ENCODE measurements around the gene GPR108.
A peak's percentile ranks its signal among the peaks of the same experiment; 100 is the strongest.

The GPR108 gene

DNA sequence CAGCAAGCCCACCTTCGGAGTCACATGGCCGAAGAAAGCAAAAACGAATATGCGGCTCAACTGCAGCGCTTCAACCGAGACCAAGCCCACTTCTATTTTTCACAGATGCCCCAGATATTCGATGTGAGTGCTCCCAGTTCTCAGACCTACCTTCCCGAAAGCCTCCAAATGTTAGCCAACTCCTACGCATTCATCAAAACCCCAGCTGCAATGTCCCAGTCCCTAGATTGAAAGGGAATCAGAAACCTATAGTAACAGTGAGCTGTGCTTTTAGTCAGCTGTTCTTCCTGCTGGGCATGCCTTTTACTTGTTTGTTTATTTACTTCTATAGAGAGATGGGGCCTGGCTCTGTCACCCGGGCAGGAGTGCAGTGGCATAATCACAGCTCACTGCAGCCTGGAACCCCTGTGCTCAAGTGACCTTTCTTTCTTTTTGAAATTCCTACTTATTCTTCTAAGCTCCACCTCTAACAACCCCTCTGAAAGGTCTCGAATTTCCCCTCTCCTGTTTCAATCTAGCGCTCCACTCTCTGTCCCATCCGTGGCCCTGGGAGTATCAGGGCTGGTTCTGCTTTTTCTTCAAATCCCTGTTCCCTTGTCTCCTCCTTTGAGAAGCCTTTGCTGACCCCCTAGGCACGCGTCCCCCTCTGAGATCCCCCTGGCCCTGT lies 6.5 kb upstream of the GPR108 start (continued):
- TF ChIP-seq, protein P1, sequence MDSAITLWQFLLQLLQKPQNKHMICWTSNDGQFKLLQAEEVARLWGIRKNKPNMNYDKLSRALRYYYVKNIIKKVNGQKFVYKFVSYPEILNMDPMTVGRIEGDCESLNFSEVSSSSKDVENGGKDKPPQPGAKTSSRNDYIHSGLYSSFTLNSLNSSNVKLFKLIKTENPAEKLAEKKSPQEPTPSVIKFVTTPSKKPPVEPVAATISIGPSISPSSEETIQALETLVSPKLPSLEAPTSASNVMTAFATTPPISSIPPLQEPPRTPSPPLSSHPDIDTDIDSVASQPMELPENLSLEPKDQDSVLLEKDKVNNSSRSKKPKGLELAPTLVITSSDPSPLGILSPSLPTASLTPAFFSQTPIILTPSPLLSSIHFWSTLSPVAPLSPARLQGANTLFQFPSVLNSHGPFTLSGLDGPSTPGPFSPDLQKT (IDR thresholded peaks at IDR 0.05; ENCODE audit: borderline replicate concordance, low read depth, low read length), result no peak
- TF ChIP-seq SALL2 (tag by site-specific recombination; IDR thresholded peaks at IDR 0.05; ENCODE audit: borderline replicate concordance) (no peak), ZNF791 (tag by site-specific recombination; IDR thresholded peaks at IDR 0.05) (no peak), ZNF311 (tag by site-specific recombination; IDR thresholded peaks at IDR 0.05; ENCODE audit: borderline replicate concordance) (no peak), GLIS1 (tag by site-specific recombination; IDR thresholded peaks at IDR 0.05) (peak; percentile 64), ZNF585B (tag by site-specific recombination; IDR thresholded peaks at IDR 0.05) (no peak), ZNF658 (tag by site-specific recombination; IDR thresholded peaks at IDR 0.05) (no peak), ZNF175 (tag by site-specific recombination; IDR thresholded peaks at IDR 0.05) (no peak), ZBTB7A (tag by site-specific recombination; IDR thresholded peaks at IDR 0.05; ENCODE audit: low read depth) (no peak), ZNF394 (tag by site-specific recombination; IDR thresholded peaks at IDR 0.05; ENCODE audit: borderline replicate concordance) (no peak), ZNF184 (tag by site-specific recombination; IDR thresholded peaks at IDR 0.05) (0 out of 2 replicates have a peak, but pooled peaks have one; percentile 44), SCRT1 (tag by site-specific recombination; IDR thresholded peaks at IDR 0.05; ENCODE audit: borderline replicate concordance) (no peak), ZNF391 (tag by site-specific recombination; IDR thresholded peaks at IDR 0.05; ENCODE audit: borderline replicate concordance, low read depth) (0 out of 2 replicates have a peak, but pooled peaks have one; percentile 20), OVOL3 (tag by site-specific recombination; IDR thresholded peaks at IDR 0.05) (no peak), ZNF76 (tag by site-specific recombination; IDR thresholded peaks at IDR 0.05; ENCODE audit: borderline replicate concordance, low read depth) (no peak), SP7 (tag by site-specific recombination; IDR thresholded peaks at IDR 0.05) (peak; percentile 75), EGR2 (tag by site-specific recombination; IDR thresholded peaks at IDR 0.05; ENCODE audit: low read depth) (0 out of 2 replicates have a peak, but pooled peaks have one; percentile 1), YY1 (tag by site-specific recombination; IDR thresholded peaks at IDR 0.05) (no peak), ZNF223 (tag by site-specific recombination; IDR thresholded peaks at IDR 0.05) (no peak), ZNF624 (tag by site-specific recombination; IDR thresholded peaks at IDR 0.05) (no peak), ZNF140 (tag by site-specific recombination; IDR thresholded peaks at IDR 0.05) (no peak), ZNF623 (tag by site-specific recombination; IDR thresholded peaks at IDR 0.05) (no peak), ZNF560 (tag by site-specific recombination; IDR thresholded peaks at IDR 0.05; ENCODE audit: borderline replicate concordance) (no peak), ZNF571 (tag by site-specific recombination; IDR thresholded peaks at IDR 0.05) (no peak), SETDB1 (IDR thresholded peaks at IDR 0.05; ENCODE audit: insufficient read length, low read length) (no peak), ZNF514 (tag by site-specific recombination; IDR thresholded peaks at IDR 0.05) (no peak)
- TF ChIP-seq, protein P2, sequence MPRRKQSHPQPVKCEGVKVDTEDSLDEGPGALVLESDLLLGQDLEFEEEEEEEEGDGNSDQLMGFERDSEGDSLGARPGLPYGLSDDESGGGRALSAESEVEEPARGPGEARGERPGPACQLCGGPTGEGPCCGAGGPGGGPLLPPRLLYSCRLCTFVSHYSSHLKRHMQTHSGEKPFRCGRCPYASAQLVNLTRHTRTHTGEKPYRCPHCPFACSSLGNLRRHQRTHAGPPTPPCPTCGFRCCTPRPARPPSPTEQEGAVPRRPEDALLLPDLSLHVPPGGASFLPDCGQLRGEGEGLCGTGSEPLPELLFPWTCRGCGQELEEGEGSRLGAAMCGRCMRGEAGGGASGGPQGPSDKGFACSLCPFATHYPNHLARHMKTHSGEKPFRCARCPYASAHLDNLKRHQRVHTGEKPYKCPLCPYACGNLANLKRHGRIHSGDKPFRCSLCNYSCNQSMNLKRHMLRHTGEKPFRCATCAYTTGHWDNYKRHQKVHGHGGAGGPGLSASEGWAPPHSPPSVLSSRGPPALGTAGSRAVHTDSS (tag by site-specific recombination; IDR thresholded peaks at IDR 0.05), result no peak
- TF ChIP-seq, protein P3, sequence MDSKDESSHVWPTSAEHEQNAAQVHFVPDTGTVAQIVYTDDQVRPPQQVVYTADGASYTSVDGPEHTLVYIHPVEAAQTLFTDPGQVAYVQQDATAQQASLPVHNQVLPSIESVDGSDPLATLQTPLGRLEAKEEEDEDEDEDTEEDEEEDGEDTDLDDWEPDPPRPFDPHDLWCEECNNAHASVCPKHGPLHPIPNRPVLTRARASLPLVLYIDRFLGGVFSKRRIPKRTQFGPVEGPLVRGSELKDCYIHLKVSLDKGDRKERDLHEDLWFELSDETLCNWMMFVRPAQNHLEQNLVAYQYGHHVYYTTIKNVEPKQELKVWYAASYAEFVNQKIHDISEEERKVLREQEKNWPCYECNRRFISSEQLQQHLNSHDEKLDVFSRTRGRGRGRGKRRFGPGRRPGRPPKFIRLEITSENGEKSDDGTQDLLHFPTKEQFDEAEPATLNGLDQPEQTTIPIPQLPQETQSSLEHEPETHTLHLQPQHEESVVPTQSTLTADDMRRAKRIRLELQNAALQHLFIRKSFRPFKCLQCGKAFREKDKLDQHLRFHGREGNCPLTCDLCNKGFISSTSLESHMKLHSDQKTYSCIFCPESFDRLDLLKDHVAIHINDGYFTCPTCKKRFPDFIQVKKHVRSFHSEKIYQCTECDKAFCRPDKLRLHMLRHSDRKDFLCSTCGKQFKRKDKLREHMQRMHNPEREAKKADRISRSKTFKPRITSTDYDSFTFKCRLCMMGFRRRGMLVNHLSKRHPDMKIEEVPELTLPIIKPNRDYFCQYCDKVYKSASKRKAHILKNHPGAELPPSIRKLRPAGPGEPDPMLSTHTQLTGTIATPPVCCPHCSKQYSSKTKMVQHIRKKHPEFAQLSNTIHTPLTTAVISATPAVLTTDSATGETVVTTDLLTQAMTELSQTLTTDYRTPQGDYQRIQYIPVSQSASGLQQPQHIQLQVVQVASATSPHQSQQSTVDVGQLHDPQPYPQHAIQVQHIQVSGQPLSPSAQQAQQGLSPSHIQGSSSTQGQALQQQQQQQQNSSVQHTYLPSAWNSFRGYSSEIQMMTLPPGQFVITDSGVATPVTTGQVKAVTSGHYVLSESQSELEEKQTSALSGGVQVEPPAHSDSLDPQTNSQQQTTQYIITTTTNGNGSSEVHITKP (tag by site-specific recombination; IDR thresholded peaks at IDR 0.05), result peak; percentile 44; the same call in 1 of the 2 replicates
- TF ChIP-seq, protein P4, sequence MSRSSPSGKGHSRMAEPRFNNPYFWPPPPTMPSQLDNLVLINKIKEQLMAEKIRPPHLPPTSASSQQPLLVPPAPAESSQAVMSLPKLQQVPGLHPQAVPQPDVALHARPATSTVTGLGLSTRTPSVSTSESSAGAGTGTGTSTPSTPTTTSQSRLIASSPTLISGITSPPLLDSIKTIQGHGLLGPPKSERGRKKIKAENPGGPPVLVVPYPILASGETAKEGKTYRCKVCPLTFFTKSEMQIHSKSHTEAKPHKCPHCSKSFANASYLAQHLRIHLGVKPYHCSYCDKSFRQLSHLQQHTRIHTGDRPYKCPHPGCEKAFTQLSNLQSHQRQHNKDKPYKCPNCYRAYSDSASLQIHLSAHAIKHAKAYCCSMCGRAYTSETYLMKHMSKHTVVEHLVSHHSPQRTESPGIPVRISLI (tag by site-specific recombination; IDR thresholded peaks at IDR 0.05), result no peak
- TF ChIP-seq, protein P5, sequence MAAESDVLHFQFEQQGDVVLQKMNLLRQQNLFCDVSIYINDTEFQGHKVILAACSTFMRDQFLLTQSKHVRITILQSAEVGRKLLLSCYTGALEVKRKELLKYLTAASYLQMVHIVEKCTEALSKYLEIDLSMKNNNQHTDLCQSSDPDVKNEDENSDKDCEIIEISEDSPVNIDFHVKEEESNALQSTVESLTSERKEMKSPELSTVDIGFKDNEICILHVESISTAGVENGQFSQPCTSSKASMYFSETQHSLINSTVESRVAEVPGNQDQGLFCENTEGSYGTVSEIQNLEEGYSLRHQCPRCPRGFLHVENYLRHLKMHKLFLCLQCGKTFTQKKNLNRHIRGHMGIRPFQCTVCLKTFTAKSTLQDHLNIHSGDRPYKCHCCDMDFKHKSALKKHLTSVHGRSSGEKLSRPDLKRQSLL (tag by site-specific recombination; IDR thresholded peaks at IDR 0.05), result 0 out of 2 replicates have a peak, but pooled peaks have one; percentile 15
- TF ChIP-seq, protein P6, sequence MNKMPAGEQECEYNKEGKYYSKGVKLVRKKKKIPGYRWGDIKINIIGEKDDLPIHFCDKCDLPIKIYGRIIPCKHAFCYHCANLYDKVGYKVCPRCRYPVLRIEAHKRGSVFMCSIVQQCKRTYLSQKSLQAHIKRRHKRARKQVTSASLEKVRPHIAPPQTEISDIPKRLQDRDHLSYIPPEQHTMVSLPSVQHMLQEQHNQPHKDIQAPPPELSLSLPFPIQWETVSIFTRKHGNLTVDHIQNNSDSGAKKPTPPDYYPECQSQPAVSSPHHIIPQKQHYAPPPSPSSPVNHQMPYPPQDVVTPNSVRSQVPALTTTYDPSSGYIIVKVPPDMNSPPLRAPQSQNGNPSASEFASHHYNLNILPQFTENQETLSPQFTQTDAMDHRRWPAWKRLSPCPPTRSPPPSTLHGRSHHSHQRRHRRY (tag by site-specific recombination; IDR thresholded peaks at IDR 0.05), result no peak

Data from HEK293 (cell line).